ENCODE data around the gene CFAP46. TPM values are rescaled to one million over a fixed set of nuclear protein-coding genes. Genes with fewer than 3 reads are reported as not detected.
"Not testable (repeated sequence)": the region's sequence is repeated elsewhere in the genome, so short reads cannot be mapped to it uniquely, and the experiment has no call there.

The CFAP46 gene
- total RNA-seq, 1 donor from 2014 or later: 1.5 TPM

- intact Hi-C loops (cut with micrococcal nuclease): no loop called here
- DNase-seq (peak; percentile 6), ATAC-seq (no peak)
Observed at GRCh38 chr10:132910186-132910880, 32.0 kb downstream of the CFAP46 start.

- intact Hi-C loops (cut with micrococcal nuclease): no loop called here
- no peak for ATAC-seq
- DNase-seq: peak; percentile 21
Observed at GRCh38 chr10:132909491-132910071, 32.8 kb downstream of the CFAP46 start.

DNA sequence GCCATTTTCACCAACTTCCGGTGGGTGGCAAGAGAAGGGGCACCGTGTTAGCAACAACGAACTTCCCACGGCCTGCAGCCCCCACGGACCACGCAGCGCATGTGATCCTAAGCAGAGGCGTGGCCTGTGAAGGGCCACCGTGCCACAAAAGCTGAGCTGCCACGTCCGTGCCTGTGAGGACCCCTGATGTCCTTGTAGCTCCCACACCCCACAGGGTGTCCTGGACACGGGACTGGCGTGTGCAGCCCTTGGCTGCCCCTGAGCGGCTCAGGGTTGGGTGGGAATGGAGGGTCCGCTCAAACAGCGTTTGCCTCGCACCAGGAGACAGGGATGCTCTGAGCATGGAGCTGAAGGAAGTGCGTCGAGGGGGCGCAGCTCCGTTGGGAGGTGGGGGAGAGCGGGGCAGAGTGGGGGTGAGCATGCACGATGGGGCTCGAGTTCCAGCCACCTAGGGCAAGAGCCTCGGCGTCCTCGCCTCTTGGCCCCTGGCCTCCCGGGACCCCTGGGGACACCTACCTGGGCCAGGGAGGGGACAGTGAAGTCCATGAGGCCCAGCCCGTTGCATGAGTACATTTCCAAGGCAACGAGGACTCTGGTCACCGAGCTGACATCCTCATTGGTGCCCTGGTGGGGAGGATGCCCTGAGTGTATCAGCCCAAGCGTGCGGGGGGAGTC is 33.6 kb downstream of the CFAP46 start:
- intact Hi-C loops (cut with micrococcal nuclease): no loop called here
- peak; percentile 10 for DNase-seq
- no peak for ATAC-seq

- DNase-seq (peak; percentile 27), ATAC-seq (no peak)
- intact Hi-C loops (cut with micrococcal nuclease): no loop called here
Observed at GRCh38 chr10:132907821-132908620, 34.3 kb downstream of the CFAP46 start.

GRCh38 chr10:132906836-132907235 is 35.5 kb downstream of the CFAP46 start:
- ATAC-seq: no peak
- intact Hi-C loops (cut with micrococcal nuclease): no loop called here
- peak; percentile 10 for DNase-seq

DNA sequence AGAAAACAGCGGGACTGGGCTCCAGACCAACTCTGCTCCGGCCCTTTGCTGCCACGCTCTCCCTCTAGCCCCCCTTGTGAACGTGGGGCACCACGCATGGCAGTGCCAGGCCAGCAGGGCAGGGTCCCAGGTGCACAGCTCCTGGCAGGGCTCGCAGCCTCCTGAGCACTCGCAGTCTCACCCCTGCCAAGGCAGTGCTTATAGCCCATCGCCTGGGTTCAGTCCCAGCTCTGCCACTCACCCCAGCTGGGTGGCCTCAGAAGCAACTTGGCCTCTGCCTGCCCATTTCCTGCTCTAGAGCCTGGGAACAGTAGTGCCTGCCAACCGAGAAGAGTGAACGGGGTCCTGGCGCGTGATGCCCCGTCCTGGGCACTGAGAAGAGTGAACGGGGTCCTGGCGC is 36.3 kb downstream of the CFAP46 start:
- DNase-seq (peak; percentile 10), ATAC-seq (no peak)
- intact Hi-C loops (cut with micrococcal nuclease): no loop called here

DNA sequence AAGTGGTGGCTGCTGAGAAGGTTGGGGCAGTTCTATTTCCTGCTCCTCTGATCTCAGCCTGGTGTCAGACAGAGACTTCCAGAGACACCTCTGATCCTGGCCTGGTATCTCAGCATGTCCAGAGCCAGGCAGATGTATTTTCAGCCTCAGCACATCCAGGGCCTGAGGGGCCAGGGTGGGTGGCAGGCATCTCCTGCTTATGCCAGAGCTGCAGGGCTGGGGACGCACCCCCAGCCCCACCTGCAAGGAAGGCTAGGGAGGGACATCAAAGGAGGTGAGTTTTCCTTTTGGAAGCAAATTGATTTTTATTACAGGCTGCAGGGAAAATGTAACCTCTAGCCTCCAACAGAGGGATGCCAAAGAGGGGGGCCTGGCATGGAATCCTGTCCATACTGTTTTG is 36.7 kb downstream of the CFAP46 start:
- peak; percentile 3 for DNase-seq
- peak; percentile 38 for ATAC-seq
- intact Hi-C loops (cut with micrococcal nuclease): no loop called here

DNA sequence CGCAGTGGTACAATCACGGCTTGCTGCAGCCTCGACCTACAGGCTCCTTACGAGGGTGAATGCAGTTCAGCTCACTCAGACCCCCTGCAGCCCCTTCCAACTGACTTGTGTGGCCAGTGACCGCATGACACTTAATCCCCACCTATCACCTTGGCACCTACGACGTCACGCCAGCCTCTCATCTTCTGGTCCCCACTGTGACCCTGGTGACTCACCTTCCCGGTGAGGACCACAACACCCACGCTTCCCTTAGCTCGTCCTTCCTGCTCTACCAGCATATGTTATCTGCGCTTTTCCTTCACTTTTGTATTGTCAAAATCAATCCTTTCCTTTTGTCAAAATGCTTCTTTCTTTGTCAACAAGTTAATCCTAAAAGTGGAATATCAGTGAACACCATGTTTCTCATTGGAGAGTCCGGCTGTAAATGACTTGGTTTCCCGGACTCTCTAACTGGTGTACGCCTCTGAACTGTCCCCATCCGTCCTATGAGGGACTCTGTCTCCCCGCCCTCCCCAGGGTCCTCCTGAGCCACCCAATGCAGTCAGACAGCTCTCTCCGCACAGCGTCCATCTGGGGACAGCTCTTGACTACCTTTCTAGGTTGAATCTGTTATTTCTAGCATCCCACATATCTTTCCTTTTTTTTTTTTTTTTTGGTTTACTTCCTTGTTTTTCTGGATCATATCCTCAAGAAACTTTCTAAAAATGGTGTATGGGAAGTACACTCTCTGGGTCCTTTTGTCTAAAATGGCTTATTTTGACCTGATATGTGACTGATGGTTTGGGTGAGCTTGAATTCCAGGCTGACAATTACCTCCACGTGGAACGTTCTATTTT is 37.3 kb downstream of the CFAP46 start:
- ATAC-seq (no peak), DNase-seq (peak; percentile 16)
- intact Hi-C loops (cut with micrococcal nuclease): no loop called here

- intact Hi-C loops (cut with micrococcal nuclease): no loop called here
- ATAC-seq (peak; percentile 43), DNase-seq (peak; percentile 54)
Observed at GRCh38 chr10:132904181-132904813, 38.1 kb downstream of the CFAP46 start.

DNA sequence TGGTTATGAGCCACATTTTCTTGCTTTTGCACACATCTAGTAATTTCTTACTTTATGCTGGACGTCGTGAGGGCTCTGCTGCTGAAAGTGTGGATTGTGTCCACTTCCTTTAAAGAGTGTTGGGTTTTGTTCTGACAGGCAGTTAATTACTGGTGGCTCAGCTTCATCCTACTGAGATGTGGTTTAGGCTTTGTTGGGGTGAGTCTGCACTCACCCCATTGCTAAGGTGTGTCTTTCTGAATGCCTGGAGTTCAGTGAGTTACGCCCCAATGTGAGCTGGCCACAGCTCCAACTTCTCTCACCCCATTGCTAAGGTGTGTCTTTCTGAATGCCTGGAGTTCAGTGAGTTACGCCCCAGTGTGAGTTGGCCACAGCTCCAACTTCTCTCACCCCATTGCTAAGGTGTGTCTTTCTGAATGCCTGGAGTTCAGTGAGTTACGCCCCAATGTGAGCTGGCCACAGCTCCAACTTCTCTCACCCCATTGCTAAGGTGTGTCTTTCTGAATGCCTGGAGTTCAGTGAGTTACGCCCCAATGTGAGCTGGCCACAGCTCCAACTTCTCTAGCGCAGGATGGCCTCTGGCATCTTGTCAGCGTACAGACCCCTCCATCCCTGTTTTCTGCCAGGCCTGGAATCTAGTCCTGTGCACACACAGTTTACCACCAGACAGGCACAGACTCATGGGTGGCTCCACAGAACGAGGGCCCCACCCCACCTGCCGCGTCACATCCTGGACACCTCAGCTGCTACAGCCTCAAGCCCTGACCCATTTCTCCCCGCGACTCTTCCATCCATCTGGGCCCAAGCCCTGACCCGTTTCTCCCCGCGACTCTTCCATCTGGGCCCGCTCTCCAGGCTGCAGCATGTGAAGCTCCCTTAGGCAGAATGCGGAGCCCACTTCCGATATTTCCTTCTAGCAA is 39.5 kb downstream of the CFAP46 start:
- ATAC-seq; intact Hi-C loops (cut with micrococcal nuclease): not testable (repeated sequence)
- peak; percentile 3 for DNase-seq

- intact Hi-C loops (cut with micrococcal nuclease): no loop called here
- ATAC-seq (no peak), DNase-seq (no peak)
Observed at GRCh38 chr10:132901351-132901750, 41.0 kb downstream of the CFAP46 start.

GRCh38 chr10:132900211-132900756 is 42.1 kb downstream of the CFAP46 start:
- DNase-seq (peak; percentile 8), ATAC-seq (no peak)
- intact Hi-C loops (cut with micrococcal nuclease): no loop called here

DNA sequence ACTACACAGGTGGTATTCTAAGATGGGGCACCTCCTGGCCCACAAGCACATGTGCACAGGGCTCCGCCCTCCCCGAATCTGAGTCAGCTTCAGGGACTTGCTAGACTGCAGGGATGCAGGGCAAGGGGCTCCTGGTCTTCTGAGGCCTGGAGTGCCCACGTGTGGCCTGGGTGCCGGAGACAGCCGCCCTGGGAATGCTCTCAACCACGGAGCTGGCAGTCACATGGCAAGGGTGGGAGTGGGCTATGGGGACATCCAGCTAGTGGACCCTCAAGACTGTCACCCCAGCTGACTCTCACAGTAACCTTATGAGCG is 42.7 kb downstream of the CFAP46 start:
- intact Hi-C loops (cut with micrococcal nuclease): no loop called here
- ATAC-seq (no peak), DNase-seq (peak; percentile 19)

DNA sequence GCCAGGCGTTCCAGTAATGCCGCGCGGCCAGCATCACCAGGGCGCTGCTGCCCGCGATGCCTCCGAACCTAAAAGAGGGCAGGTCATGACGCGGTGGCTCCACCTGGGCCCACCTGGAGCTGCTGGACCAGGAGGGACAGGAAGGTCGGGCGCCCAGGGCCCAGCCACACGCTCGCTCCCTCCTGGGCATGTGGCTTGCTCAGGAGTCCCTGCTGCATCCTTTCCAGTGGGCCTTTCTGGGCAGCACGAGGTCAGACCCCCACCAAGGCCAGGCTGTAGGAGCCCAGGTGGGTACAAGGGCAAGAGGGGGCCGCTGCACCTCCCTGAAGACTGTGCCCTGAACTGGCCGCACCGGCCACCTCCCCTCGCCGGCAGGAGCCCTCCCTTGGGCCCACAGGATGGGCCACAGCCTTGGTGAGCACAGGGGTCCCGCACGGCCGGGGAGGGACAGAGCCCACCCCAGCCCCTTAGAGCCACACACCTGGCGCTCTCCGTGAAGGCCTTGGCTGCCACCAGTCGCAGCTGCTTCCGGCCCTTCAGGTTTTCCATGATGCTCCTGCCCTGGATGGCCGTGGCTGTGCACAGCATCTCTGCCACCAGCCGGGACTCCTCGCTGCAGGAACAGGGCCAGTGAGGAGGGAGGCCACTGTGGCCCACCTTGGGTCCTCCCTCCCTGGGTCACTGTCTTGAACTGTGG is 43.2 kb downstream of the CFAP46 start:
- intact Hi-C loops (cut with micrococcal nuclease): no loop called here
- ATAC-seq: no peak
- DNase-seq: peak; percentile 5

- ATAC-seq: no peak
- DNase-seq: peak; percentile 23
- intact Hi-C loops (cut with micrococcal nuclease): no loop called here
Observed at GRCh38 chr10:132898391-132899053, 43.8 kb downstream of the CFAP46 start.
